ENCODE data around the gene SLC22A5.

DNA sequence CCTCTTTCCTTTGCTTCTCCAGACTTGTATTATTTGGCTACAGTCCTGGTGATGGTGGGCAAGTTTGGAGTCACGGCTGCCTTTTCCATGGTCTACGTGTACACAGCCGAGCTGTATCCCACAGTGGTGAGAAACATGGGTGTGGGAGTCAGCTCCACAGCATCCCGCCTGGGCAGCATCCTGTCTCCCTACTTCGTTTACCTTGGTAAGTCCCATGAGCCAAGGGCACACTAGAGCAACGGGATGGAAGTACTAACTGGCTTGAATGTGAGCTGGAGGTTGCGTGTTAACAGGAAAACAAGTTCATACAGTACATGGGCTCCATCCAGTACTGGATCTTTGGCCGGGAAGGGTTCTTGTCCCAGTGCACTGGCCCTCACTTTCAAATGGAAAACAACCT lies 22.9 kb downstream of the SLC22A5 start:
- TF ChIP-seq EZH2 (IDR thresholded peaks at IDR 0.05; ENCODE audit: low read length): no peak
- TF ChIP-seq, protein P1, sequence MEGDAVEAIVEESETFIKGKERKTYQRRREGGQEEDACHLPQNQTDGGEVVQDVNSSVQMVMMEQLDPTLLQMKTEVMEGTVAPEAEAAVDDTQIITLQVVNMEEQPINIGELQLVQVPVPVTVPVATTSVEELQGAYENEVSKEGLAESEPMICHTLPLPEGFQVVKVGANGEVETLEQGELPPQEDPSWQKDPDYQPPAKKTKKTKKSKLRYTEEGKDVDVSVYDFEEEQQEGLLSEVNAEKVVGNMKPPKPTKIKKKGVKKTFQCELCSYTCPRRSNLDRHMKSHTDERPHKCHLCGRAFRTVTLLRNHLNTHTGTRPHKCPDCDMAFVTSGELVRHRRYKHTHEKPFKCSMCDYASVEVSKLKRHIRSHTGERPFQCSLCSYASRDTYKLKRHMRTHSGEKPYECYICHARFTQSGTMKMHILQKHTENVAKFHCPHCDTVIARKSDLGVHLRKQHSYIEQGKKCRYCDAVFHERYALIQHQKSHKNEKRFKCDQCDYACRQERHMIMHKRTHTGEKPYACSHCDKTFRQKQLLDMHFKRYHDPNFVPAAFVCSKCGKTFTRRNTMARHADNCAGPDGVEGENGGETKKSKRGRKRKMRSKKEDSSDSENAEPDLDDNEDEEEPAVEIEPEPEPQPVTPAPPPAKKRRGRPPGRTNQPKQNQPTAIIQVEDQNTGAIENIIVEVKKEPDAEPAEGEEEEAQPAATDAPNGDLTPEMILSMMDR (optimal IDR thresholded peaks at IDR 0.05 in 1 of 3, IDR thresholded peaks at IDR 0.05 in 1 of 3, conservative IDR thresholded peaks at IDR 0.05 in 1 of 3; ENCODE audit: extremely low read depth in 1 of 3, insufficient read depth in 2 of 3, low read length in 3 of 3): no peak

Measured in keratinocyte (primary cell).